Esophagus squamous epithelium (tissue), 4 donors: Measurements from ENCODE around the gene TEX29.

Experiments used
- POLR2A ChIP-seq, 4 donors: fragments of 450-650 bp; IDR thresholded peaks; one replicate each; pipeline ENCODE4 v1.6.1; 2017; ENCODE audit warnings: antibody characterized with exemption in 4 of 4, mild to moderate bottlenecking in 4 of 4, moderate library complexity in 3 of 4
- TF ChIP-seq, protein P1 (sequence below), 6 experiments: fragments of 450-650 bp in 4 of 6; fragments of 200-600 bp in 2 of 6; sonication (generic) in 2 of 6; IDR thresholded peaks; one replicate each; pipeline ENCODE4 v1.5.1; 2016 to 2019; ENCODE audit warnings: antibody characterized with exemption in 6 of 6, mild to moderate bottlenecking in 4 of 6, moderate library complexity in 4 of 6

- TF ChIP-seq, protein P1, sequence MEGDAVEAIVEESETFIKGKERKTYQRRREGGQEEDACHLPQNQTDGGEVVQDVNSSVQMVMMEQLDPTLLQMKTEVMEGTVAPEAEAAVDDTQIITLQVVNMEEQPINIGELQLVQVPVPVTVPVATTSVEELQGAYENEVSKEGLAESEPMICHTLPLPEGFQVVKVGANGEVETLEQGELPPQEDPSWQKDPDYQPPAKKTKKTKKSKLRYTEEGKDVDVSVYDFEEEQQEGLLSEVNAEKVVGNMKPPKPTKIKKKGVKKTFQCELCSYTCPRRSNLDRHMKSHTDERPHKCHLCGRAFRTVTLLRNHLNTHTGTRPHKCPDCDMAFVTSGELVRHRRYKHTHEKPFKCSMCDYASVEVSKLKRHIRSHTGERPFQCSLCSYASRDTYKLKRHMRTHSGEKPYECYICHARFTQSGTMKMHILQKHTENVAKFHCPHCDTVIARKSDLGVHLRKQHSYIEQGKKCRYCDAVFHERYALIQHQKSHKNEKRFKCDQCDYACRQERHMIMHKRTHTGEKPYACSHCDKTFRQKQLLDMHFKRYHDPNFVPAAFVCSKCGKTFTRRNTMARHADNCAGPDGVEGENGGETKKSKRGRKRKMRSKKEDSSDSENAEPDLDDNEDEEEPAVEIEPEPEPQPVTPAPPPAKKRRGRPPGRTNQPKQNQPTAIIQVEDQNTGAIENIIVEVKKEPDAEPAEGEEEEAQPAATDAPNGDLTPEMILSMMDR (IDR thresholded peaks at IDR 0.05): no peak
- no peak for TF ChIP-seq POLR2A (IDR thresholded peaks at IDR 0.05)
These were observed 7.5 kb downstream of the TEX29 start for GRCh38 chr13:111327730-111328573.
